ENCODE data around the gene PIK3CB. TPM values are rescaled to one million over a fixed set of nuclear protein-coding genes. Genes with fewer than 3 reads are reported as not detected.

The PIK3CB gene
- total RNA-seq, 1 donor from 2014 or later: 21.9 TPM

- H3K27ac Mint-ChIP-seq: no peak overlapping the region
- CTCF ChIA-PET: no interaction called here
- no peaks in the 10 kb centered on the region for H3K27me3 Mint-ChIP-seq
- intact Hi-C loops (cut with micrococcal nuclease): no loop called here
- peaks cover 9% of the 10 kb centered on the region for H3K36me3 Mint-ChIP-seq (ENCODE audit: low read depth)
- ATAC-seq (ENCODE audit: low read depth) (no peak), DNase-seq (no peak)
- TF ChIP-seq CTCF (IDR thresholded peaks at IDR 0.05): no peak
- peaks cover 31% of the 10 kb centered on the region for H3K9me3 Mint-ChIP-seq
- POLR2A ChIA-PET: no interaction called here
- no peaks in the 10 kb centered on the region for H3K4me1 Mint-ChIP-seq
- H3K4me3 Mint-ChIP-seq: no peak overlapping the region
Measured at GRCh38 chr3:138642226-138642926, 192.4 kb downstream of the PIK3CB start.

GRCh38 chr3:138640537-138640936 is 194.2 kb downstream of the PIK3CB start:
- Mint-ChIP-seq H3K27ac (no peak overlapping the region), H3K9me3 (peaks cover 25% of the 10 kb centered on the region), H3K27me3 (no peaks in the 10 kb centered on the region), H3K4me1 (no peaks in the 10 kb centered on the region), H3K4me3 (no peak overlapping the region), H3K36me3 (ENCODE audit: low read depth) (peaks cover 6% of the 10 kb centered on the region)
- intact Hi-C loops (cut with micrococcal nuclease): no loop called here
- TF ChIP-seq CTCF (IDR thresholded peaks at IDR 0.05): no peak
- CTCF ChIA-PET: no interaction called here
- DNase-seq (no peak), ATAC-seq (ENCODE audit: low read depth) (no peak)
- POLR2A ChIA-PET: no interaction called here

- no peak for TF ChIP-seq CTCF (IDR thresholded peaks at IDR 0.05)
- peaks cover 10% of the 10 kb centered on the region for H3K36me3 Mint-ChIP-seq (ENCODE audit: low read depth)
- CTCF ChIA-PET: no interaction called here
- DNase-seq: no peak
- POLR2A ChIA-PET: interaction anchor here (0.7 kb wide), 1 partner anchor 37 kb away, joined by 3 read pairs; no protein-coding TSS in a partner anchor
- H3K27ac Mint-ChIP-seq: no peak overlapping the region
- intact Hi-C loops (cut with micrococcal nuclease): no loop called here
- H3K4me1 Mint-ChIP-seq: no peaks in the 10 kb centered on the region
- no peak overlapping the region for H3K4me3 Mint-ChIP-seq
- ATAC-seq (ENCODE audit: low read depth): no peak
- H3K27me3 Mint-ChIP-seq: no peaks in the 10 kb centered on the region
- peaks cover 11% of the 10 kb centered on the region for H3K9me3 Mint-ChIP-seq
Measured at GRCh38 chr3:138638641-138639040, 196.1 kb downstream of the PIK3CB start.

GRCh38 chr3:138629526-138629925 is 205.2 kb downstream of the PIK3CB start:
- CTCF ChIA-PET: no interaction called here
- no peak for ATAC-seq (ENCODE audit: low read depth)
- POLR2A ChIA-PET: no interaction called here

More at GRCh38 chr3:138629526-138629925, 205.2 kb downstream of the PIK3CB start:
- Mint-ChIP-seq H3K4me3 (no peak overlapping the region), H3K27ac (no peak overlapping the region), H3K9me3 (no peaks in the 10 kb centered on the region), H3K36me3 (ENCODE audit: low read depth) (peaks cover 41% of the 10 kb centered on the region), H3K27me3 (no peaks in the 10 kb centered on the region), H3K4me1 (no peaks in the 10 kb centered on the region)
- TF ChIP-seq CTCF (IDR thresholded peaks at IDR 0.05): no peak
- intact Hi-C loops (cut with micrococcal nuclease): no loop called here
- DNase-seq: no peak
